Measurements from ENCODE around the gene RACK1. TPM values are rescaled to one million over a fixed set of nuclear protein-coding genes. Genes with fewer than 3 reads are reported as not detected.

Gene RACK1
- total and polyA plus RNA-seq, 2 experiments from 2014 or later = 2,372 to 4,798 TPM

GRCh38 chr5:181218795-181219124 is 24.9 kb downstream of the RACK1 start:
- H3K4me1 Mint-ChIP-seq = peaks cover 12% of the 10 kb centered on the region
- H3K9me3 Mint-ChIP-seq = peaks cover 16% of the 10 kb centered on the region

More at GRCh38 chr5:181218795-181219124, 24.9 kb downstream of the RACK1 start:
- H3K27ac ChIP-seq (ENCODE audit: low read depth) = no peak overlapping the region
- peaks cover 3% of the 10 kb centered on the region; the same call in 1 of the 2 replicates for H3K4me1 ChIP-seq (ENCODE audit: insufficient read depth)
- H4K20me1 ChIP-seq (replicated peaks; ENCODE audit: insufficient read depth) = no peaks in the 10 kb centered on the region
- peaks cover 17% of the 10 kb centered on the region for H3F3A ChIP-seq (replicated peaks; ENCODE audit: low read depth)
- H3K9me2 ChIP-seq (ENCODE audit: insufficient read depth) = no peaks in the 10 kb centered on the region
- no peak for TF ChIP-seq ZNF114 (CRISPR knock-in tag; IDR thresholded peaks at IDR 0.05)
- no peak for TF ChIP-seq REST (IDR thresholded peaks at IDR 0.05; ENCODE audit: unreplicated experiment)
- no peak for TF ChIP-seq CREB1 (CRISPR knock-in tag; IDR thresholded peaks at IDR 0.05; ENCODE audit: low read depth)
- TF ChIP-seq JUNB (IDR thresholded peaks at IDR 0.05; ENCODE audit: unreplicated experiment) = no peak
- no peak for TF ChIP-seq EZH2phosphoT487 (IDR thresholded peaks at IDR 0.05; ENCODE audit: unreplicated experiment)
- TF ChIP-seq ZNF331 (CRISPR knock-in tag; IDR thresholded peaks at IDR 0.05; ENCODE audit: low read depth) = no peak
- no peak for TF ChIP-seq ZNF462 (CRISPR knock-in tag; IDR thresholded peaks at IDR 0.05)
- no peak for TF ChIP-seq ETS1 (IDR thresholded peaks at IDR 0.05)
- no peak overlapping the region for H2AFZ ChIP-seq
- H3K79me2 ChIP-seq (replicated peaks; ENCODE audit: insufficient read depth) = no peaks in the 10 kb centered on the region
- peaks cover 12% of the 10 kb centered on the region; the same call in 1 of the 3 replicates for H3K36me3 Mint-ChIP-seq (ENCODE audit: low read depth)
- DNase-seq (ENCODE audit: low spot score) (peak; percentile 33), ATAC-seq (no peak)
- no peak overlapping the region for H3K27ac Mint-ChIP-seq
- H3K4me3 Mint-ChIP-seq = peak overlapping the region; percentile 83
- peak overlapping the region; percentile 63 for H3K4me3 ChIP-seq
- no peaks in the 10 kb centered on the region for H3K36me3 ChIP-seq (ENCODE audit: insufficient read depth)
- H3K27me3 ChIP-seq (ENCODE audit: insufficient read depth) = peaks cover 12% of the 10 kb centered on the region
- H3K27me3 Mint-ChIP-seq (ENCODE audit: insufficient read depth, low read depth, poor library complexity) = peaks cover 63% of the 10 kb centered on the region
- H3K4me2 ChIP-seq = peak overlapping the region; percentile 45

All from GM23338 (cell line).